T-helper 17 cell (primary cell): ENCODE measurements around the gene ELL. TPM values are rescaled to one million over a fixed set of nuclear protein-coding genes. Genes with fewer than 3 reads are reported as not detected.
"Not testable (repeated sequence)": the region's sequence is repeated elsewhere in the genome, so short reads cannot be mapped to it uniquely, and the experiment has no call there.

Experiments
- ATAC-seq: fragments of 150-1000 bp; cut with Tn5 transposase; 2 replicates; pipeline ENCODE4 v1.10.0; 2021; ENCODE audit warnings: mild to moderate bottlenecking, moderate library complexity
- DNase-seq, 3 donors: peaks; one replicate each; pipeline versions ENCODE4 v3.0.0 to v3.0.0-alpha.2; 2020 to 2021
- H3K9me3 ChIP-seq: one replicate; pipeline ENCODE4 v1.7.0; 2013; ENCODE audit warnings: low read length, mild to moderate bottlenecking; ENCODE audit not compliant: control insufficient read depth, poor library complexity, severe bottlenecking
- H3K27ac Mint-ChIP-seq: one replicate; pipeline ENCODE4 v1.8.0; 2022; ENCODE audit warnings: mild to moderate bottlenecking, moderate library complexity, mixed read lengths
- H3K27me3 Mint-ChIP-seq: one replicate; pipeline ENCODE4 v1.8.0; 2022; ENCODE audit warnings: mixed read lengths
- H3K36me3 Mint-ChIP-seq: one replicate; pipeline ENCODE4 v1.8.0; 2022; ENCODE audit warnings: low read depth, mixed read lengths
- H3K4me1 Mint-ChIP-seq: one replicate; pipeline ENCODE4 v1.8.0; 2022; ENCODE audit warnings: mild to moderate bottlenecking, mixed read lengths
- H3K4me3 Mint-ChIP-seq: one replicate; pipeline ENCODE4 v1.8.0; 2022; ENCODE audit warnings: mild to moderate bottlenecking, moderate library complexity, mixed read lengths
- total RNA-seq, 4 donors: library from RNA in 2 of 4; stranded (reverse) in 2 of 4; gene quantifications; one replicate each; pipeline ENCODE4 v1.2.3 and lab custom pipeline; 2022 to 2026

The ELL gene
- total RNA-seq, 2 donors from 2014 or later = 51.0 to 62.8 TPM

GRCh38 chr19:18541258-18541991 is 19.6 kb upstream of the ELL start:
- no peaks in the 10 kb centered on the region for H3K9me3 ChIP-seq
- H3K4me3 Mint-ChIP-seq = peak overlapping the region; percentile 92
- DNase-seq = no peak
- H3K4me1 Mint-ChIP-seq = peaks cover 16% of the 10 kb centered on the region
- ATAC-seq = no peak
- H3K27me3 Mint-ChIP-seq = no peaks in the 10 kb centered on the region
- H3K27ac Mint-ChIP-seq = peak overlapping the region; percentile 88
- peaks cover 3% of the 10 kb centered on the region for H3K36me3 Mint-ChIP-seq

- H3K9me3 ChIP-seq, H3K36me3 Mint-ChIP-seq, H3K27ac Mint-ChIP-seq, ATAC-seq, DNase-seq, H3K4me3 Mint-ChIP-seq, H3K27me3 Mint-ChIP-seq: not testable (repeated sequence)
- H3K4me1 Mint-ChIP-seq = peaks cover 17% of the 10 kb centered on the region
These were observed 18.3 kb upstream of the ELL start for GRCh38 chr19:18540200-18540599.

- DNase-seq (no peak), ATAC-seq (no peak)
- Mint-ChIP-seq H3K4me3 (no peak overlapping the region), H3K27me3 (no peaks in the 10 kb centered on the region), H3K4me1 (peaks cover 17% of the 10 kb centered on the region), H3K36me3 (peaks cover 3% of the 10 kb centered on the region), H3K27ac (no peak overlapping the region)
- H3K9me3 ChIP-seq = no peaks in the 10 kb centered on the region
These were observed 17.5 kb upstream of the ELL start for GRCh38 chr19:18539372-18539771.

- H3K4me1 Mint-ChIP-seq = peaks cover 11% of the 10 kb centered on the region
- no peak for ATAC-seq
- H3K36me3 Mint-ChIP-seq = peaks cover 5% of the 10 kb centered on the region
- no peak overlapping the region for H3K27ac Mint-ChIP-seq
- H3K27me3 Mint-ChIP-seq = no peaks in the 10 kb centered on the region
- H3K9me3 ChIP-seq = no peaks in the 10 kb centered on the region
- no peak overlapping the region for H3K4me3 Mint-ChIP-seq
- DNase-seq = no peak
These were observed 16.2 kb upstream of the ELL start for GRCh38 chr19:18538115-18538514.

GRCh38 chr19:18537431-18537830 is 15.6 kb upstream of the ELL start:
- peaks cover 5% of the 10 kb centered on the region for H3K36me3 Mint-ChIP-seq
- no peak overlapping the region for H3K27ac Mint-ChIP-seq
- H3K4me1 Mint-ChIP-seq = peaks cover 9% of the 10 kb centered on the region
- H3K27me3 Mint-ChIP-seq = no peaks in the 10 kb centered on the region
- DNase-seq (no peak), ATAC-seq (no peak)
- H3K4me3 Mint-ChIP-seq = no peak overlapping the region
- no peaks in the 10 kb centered on the region for H3K9me3 ChIP-seq

- DNase-seq (no peak), ATAC-seq (no peak)
- Mint-ChIP-seq H3K4me1 (peaks cover 5% of the 10 kb centered on the region), H3K36me3 (peaks cover 7% of the 10 kb centered on the region), H3K4me3 (no peak overlapping the region), H3K27ac (no peak overlapping the region), H3K27me3 (no peaks in the 10 kb centered on the region)
- no peaks in the 10 kb centered on the region for H3K9me3 ChIP-seq
These were observed 14.6 kb upstream of the ELL start for GRCh38 chr19:18536475-18536874.

GRCh38 chr19:18533058-18533457 is 11.2 kb upstream of the ELL start:
- Mint-ChIP-seq H3K36me3 (peaks cover 7% of the 10 kb centered on the region), H3K27me3 (no peaks in the 10 kb centered on the region), H3K4me3 (no peak overlapping the region), H3K4me1 (peaks cover 3% of the 10 kb centered on the region), H3K27ac (no peak overlapping the region)
- ATAC-seq (no peak), DNase-seq (no peak)
- no peaks in the 10 kb centered on the region for H3K9me3 ChIP-seq

GRCh38 chr19:18532168-18532890 is 10.5 kb upstream of the ELL start:
- no peaks in the 10 kb centered on the region for H3K27me3 Mint-ChIP-seq
- no peaks in the 10 kb centered on the region for H3K9me3 ChIP-seq
- peaks cover 3% of the 10 kb centered on the region for H3K4me1 Mint-ChIP-seq
- no peak overlapping the region for H3K4me3 Mint-ChIP-seq
- ATAC-seq (no peak), DNase-seq (no peak)
- H3K27ac Mint-ChIP-seq = no peak overlapping the region
- peaks cover 7% of the 10 kb centered on the region for H3K36me3 Mint-ChIP-seq

GRCh38 chr19:18531485-18531884 is 9.6 kb upstream of the ELL start:
- Mint-ChIP-seq H3K27me3 (no peaks in the 10 kb centered on the region), H3K36me3 (peaks cover 5% of the 10 kb centered on the region), H3K4me3 (no peak overlapping the region), H3K27ac (no peak overlapping the region), H3K4me1 (peaks cover under 1% of the 10 kb centered on the region)
- ATAC-seq (no peak), DNase-seq (no peak)
- H3K9me3 ChIP-seq = no peaks in the 10 kb centered on the region

GRCh38 chr19:18529782-18530181 is 7.9 kb upstream of the ELL start:
- no peak overlapping the region for H3K27ac Mint-ChIP-seq
- no peak overlapping the region for H3K4me3 Mint-ChIP-seq
- no peaks in the 10 kb centered on the region for H3K9me3 ChIP-seq
- no peak for DNase-seq
- no peak for ATAC-seq
- H3K4me1 Mint-ChIP-seq = no peaks in the 10 kb centered on the region
- H3K27me3 Mint-ChIP-seq = no peaks in the 10 kb centered on the region
- H3K36me3 Mint-ChIP-seq = peaks cover 4% of the 10 kb centered on the region

- ATAC-seq (no peak), DNase-seq (no peak)
- Mint-ChIP-seq H3K36me3 (no peaks in the 10 kb centered on the region), H3K27ac (no peak overlapping the region), H3K4me1 (peaks cover 4% of the 10 kb centered on the region), H3K27me3 (no peaks in the 10 kb centered on the region), H3K4me3 (no peak overlapping the region)
- no peaks in the 10 kb centered on the region for H3K9me3 ChIP-seq
These were observed 4.4 kb upstream of the ELL start for GRCh38 chr19:18526316-18526715.

- Mint-ChIP-seq H3K36me3 (no peaks in the 10 kb centered on the region), H3K27me3 (no peaks in the 10 kb centered on the region), H3K27ac (no peak overlapping the region), H3K4me1 (peaks cover 13% of the 10 kb centered on the region), H3K4me3 (no peak overlapping the region)
- DNase-seq = no peak
- no peaks in the 10 kb centered on the region for H3K9me3 ChIP-seq
- ATAC-seq = no peak
These were observed 2.0 kb upstream of the ELL start for GRCh38 chr19:18523841-18524240.

GRCh38 chr19:18522862-18523440 is 1.1 kb upstream of the ELL start:
- not testable (repeated sequence) for H3K27me3 Mint-ChIP-seq, ATAC-seq, DNase-seq, H3K9me3 ChIP-seq, H3K36me3 Mint-ChIP-seq
- Mint-ChIP-seq H3K4me1 (peaks cover 19% of the 10 kb centered on the region), H3K27ac (peak overlapping the region; percentile 95), H3K4me3 (peak overlapping the region; percentile 28)
